CD4-positive, alpha-beta T cell treated with Interleukin-4 for 1 hour (primary cell): Measurements from ENCODE around the gene CSF2.
A peak's percentile ranks its signal among the peaks of the same experiment; 100 is the strongest.

Experiments used
- DNase-seq, 2 donors: peaks; one replicate each; pipeline ENCODE4 v3.0.0-alpha.2; 2020 to 2022

Gene CSF2

GRCh38 chr5:132073231-132074013 is at the start of gene CSF2:
Gene CSF2, plus strand, starts transcription at chr5:132073789. Its CDS starts 35 bp downstream, at chr5:132073824.
- DNase-seq, result peak in 1 of 2 donors; percentile 14

- no peak for DNase-seq
These were observed 49.5 kb upstream of the CSF2 start for GRCh38 chr5:132024117-132024435.

- no peak for DNase-seq
These were observed 48.7 kb upstream of the CSF2 start for GRCh38 chr5:132024789-132025402.

GRCh38 chr5:132025403-132025971 is 48.1 kb upstream of the CSF2 start:
- no peak for DNase-seq

GRCh38 chr5:132026516-132027008 is 47.0 kb upstream of the CSF2 start:
- peak; percentile 64 to 68 for DNase-seq

GRCh38 chr5:132027027-132027426 is 46.6 kb upstream of the CSF2 start:
- DNase-seq, result no peak

- DNase-seq, result no peak
These were observed 43.8 kb upstream of the CSF2 start for GRCh38 chr5:132029609-132030330.

GRCh38 chr5:132030610-132031009 is 43.0 kb upstream of the CSF2 start:
- no peak for DNase-seq

GRCh38 chr5:132032196-132032595 is 41.4 kb upstream of the CSF2 start:
- no peak for DNase-seq

- DNase-seq, result no peak
These were observed 40.5 kb upstream of the CSF2 start for GRCh38 chr5:132033122-132033521.

- DNase-seq, result no peak
These were observed 36.2 kb upstream of the CSF2 start for GRCh38 chr5:132037353-132037752.

GRCh38 chr5:132044207-132044606 is 29.4 kb upstream of the CSF2 start:
- DNase-seq, result no peak

- DNase-seq, result no peak
These were observed 26.7 kb upstream of the CSF2 start for GRCh38 chr5:132046880-132047299.

GRCh38 chr5:132049093-132049492 is 24.5 kb upstream of the CSF2 start:
- no peak for DNase-seq

GRCh38 chr5:132049559-132049958 is 24.0 kb upstream of the CSF2 start:
- DNase-seq, result no peak

GRCh38 chr5:132050136-132050535 is 23.5 kb upstream of the CSF2 start:
- peak in 1 of 2 donors; percentile 28 for DNase-seq

- DNase-seq, result no peak
These were observed 22.7 kb upstream of the CSF2 start for GRCh38 chr5:132050661-132051552.

- DNase-seq, result no peak
These were observed 21.1 kb upstream of the CSF2 start for GRCh38 chr5:132052520-132052919.

- DNase-seq, result no peak
These were observed 20.1 kb upstream of the CSF2 start for GRCh38 chr5:132053483-132053882.

GRCh38 chr5:132054031-132054696 is 19.4 kb upstream of the CSF2 start:
- no peak for DNase-seq

- no peak for DNase-seq
These were observed 18.7 kb upstream of the CSF2 start for GRCh38 chr5:132054697-132055440.
